ENCODE measurements around the gene SASH3. TPM values are rescaled to one million over a fixed set of nuclear protein-coding genes. Genes with fewer than 3 reads are reported as not detected.

Gene SASH3
- total and polyA plus RNA-seq, 4 donors = 12.0 to 90.1 (median 32.6) TPM

- no peaks in the 10 kb centered on the region for H3K27me3 ChIP-seq (ENCODE audit: control insufficient read depth in 3 of 3, insufficient read depth in 3 of 3, low read length in 2 of 3)
- H3K27ac ChIP-seq (ENCODE audit: low read depth in 1 of 2, low read length in 1 of 2) = no peak overlapping the region
- DNase-seq (no peak), ATAC-seq (ENCODE audit: insufficient read depth, low FRiP score) (peak; percentile 60)
- no peaks in the 10 kb centered on the region for H3K9me3 ChIP-seq (ENCODE audit: control insufficient read depth in 4 of 4, insufficient read depth in 3 of 4, low read length in 3 of 4)
- H3K9ac ChIP-seq (ENCODE audit: insufficient read depth in 1 of 2, low read length in 2 of 2) = no peak overlapping the region
- H3K4me1 ChIP-seq (ENCODE audit: control insufficient read depth in 5 of 5, insufficient read depth in 5 of 5, low read length in 5 of 5) = no peaks in the 10 kb centered on the region
- TF ChIP-seq CTCF (IDR thresholded peaks at IDR 0.05; ENCODE audit: control extremely low read depth, extremely low read depth) = no peak
- 79 to 93% methylated on average over 5 of the region's 5 CpGs for WGBS, 2 donors
- H3K36me3 ChIP-seq (ENCODE audit: control insufficient read depth in 4 of 4, insufficient read depth in 4 of 4, low read length in 4 of 4) = no peaks in the 10 kb centered on the region
- H3K4me3 ChIP-seq = no peak overlapping the region
These were observed 53.6 kb downstream of the SASH3 start for GRCh38 chrX:129833153-129833990.

GRCh38 chrX:129836827-129837226 lies 57.1 kb downstream of the SASH3 start:
- no peak for TF ChIP-seq CTCF (IDR thresholded peaks at IDR 0.05; ENCODE audit: control extremely low read depth, extremely low read depth)

GRCh38 chrX:129840344-129840743 lies 60.6 kb downstream of the SASH3 start:
- H3K36me3 ChIP-seq (ENCODE audit: control insufficient read depth in 4 of 4, insufficient read depth in 4 of 4, low read length in 4 of 4) = no peaks in the 10 kb centered on the region
- no peak overlapping the region for H3K27ac ChIP-seq (ENCODE audit: low read depth in 1 of 2, low read length in 1 of 2)
- H3K9ac ChIP-seq (ENCODE audit: insufficient read depth in 1 of 2, low read length in 2 of 2) = no peak overlapping the region
- H3K9me3 ChIP-seq (ENCODE audit: control insufficient read depth in 4 of 4, insufficient read depth in 3 of 4, low read length in 3 of 4) = no peaks in the 10 kb centered on the region
- H3K4me1 ChIP-seq (ENCODE audit: control insufficient read depth in 5 of 5, insufficient read depth in 5 of 5, low read length in 5 of 5) = peaks cover 0 to 9% (median 7%) of the 10 kb centered on the region in 5 donors
- TF ChIP-seq CTCF (IDR thresholded peaks at IDR 0.05; ENCODE audit: control extremely low read depth, extremely low read depth) = no peak
- WGBS, 2 donors = 39 to 45% methylated on average over 5 of the region's 5 CpGs
- no peak overlapping the region for H3K4me3 ChIP-seq
- no peaks in the 10 kb centered on the region for H3K27me3 ChIP-seq (ENCODE audit: control insufficient read depth in 3 of 3, insufficient read depth in 3 of 3, low read length in 2 of 3)
- ATAC-seq (ENCODE audit: insufficient read depth, low FRiP score) (no peak), DNase-seq (peak; percentile 38 to 74 (median 53))

More at GRCh38 chrX:129836827-129837226, 57.1 kb downstream of the SASH3 start:
- no peak overlapping the region for H3K27ac ChIP-seq (ENCODE audit: low read depth in 1 of 2, low read length in 1 of 2)
- ATAC-seq (ENCODE audit: insufficient read depth, low FRiP score) (no peak), DNase-seq (no peak)
- no peak overlapping the region for H3K9ac ChIP-seq (ENCODE audit: insufficient read depth in 1 of 2, low read length in 2 of 2)
- 67 to 71% methylated on average over 3 of the region's 3 CpGs for WGBS, 2 donors
- H3K4me3 ChIP-seq = no peak overlapping the region
- H3K27me3 ChIP-seq (ENCODE audit: control insufficient read depth in 3 of 3, insufficient read depth in 3 of 3, low read length in 2 of 3) = no peaks in the 10 kb centered on the region
- peaks cover 0 to 8% (median 6%) of the 10 kb centered on the region in 5 donors for H3K4me1 ChIP-seq (ENCODE audit: control insufficient read depth in 5 of 5, insufficient read depth in 5 of 5, low read length in 5 of 5)
- H3K36me3 ChIP-seq (ENCODE audit: control insufficient read depth in 4 of 4, insufficient read depth in 4 of 4, low read length in 4 of 4) = no peaks in the 10 kb centered on the region
- no peaks in the 10 kb centered on the region for H3K9me3 ChIP-seq (ENCODE audit: control insufficient read depth in 4 of 4, insufficient read depth in 3 of 4, low read length in 3 of 4)
